Peyer's patch (tissue), 4 donors: ENCODE measurements around the gene USF2.

ENCODE experiments used
- CTCF ChIP-seq, 6 experiments: fragments of 450-650 bp in 4 of 6; fragments of 200-600 bp in 2 of 6; sonication (generic) in 1 of 6; IDR thresholded peaks; one replicate each; pipeline ENCODE4 v1.5.1; 2017 to 2019; ENCODE audit warnings: antibody characterized with exemption in 6 of 6, mild to moderate bottlenecking in 3 of 6, moderate library complexity in 1 of 6
- POLR2A ChIP-seq, 2 donors: fragments of 450-650 bp; IDR thresholded peaks; one replicate each; pipeline ENCODE4 v1.5.1; 2017; ENCODE audit warnings: antibody characterized with exemption in 2 of 2, mild to moderate bottlenecking in 2 of 2, moderate library complexity in 2 of 2

- TF ChIP-seq POLR2A (IDR thresholded peaks at IDR 0.05) (no peak), CTCF (IDR thresholded peaks at IDR 0.05) (no peak)
Measured at GRCh38 chr19:35287713-35288112, 19.0 kb downstream of the USF2 start.
